HG03103 (cell line): ENCODE data around the gene CASP3.
"Not testable (repeated sequence)": the region's sequence is repeated elsewhere in the genome, so short reads cannot be mapped to it uniquely, and the experiment has no call there.

Experiments used
- ATAC-seq: cut with Tn5 transposase; IDR thresholded peaks from one replicate; pipeline ENCODE4 v1.9.1; 2021; ENCODE audit warnings: low read depth; ENCODE audit not compliant: unreplicated experiment

Gene CASP3

GRCh38 chr4:184636897-184637296 is 12.3 kb downstream of the CASP3 start:
- ATAC-seq, result no peak

- no peak for ATAC-seq
Observed at GRCh38 chr4:184636144-184636543, 13.1 kb downstream of the CASP3 start.

GRCh38 chr4:184635381-184635780 is 13.9 kb downstream of the CASP3 start:
- ATAC-seq, result no peak

GRCh38 chr4:184632842-184633241 is 16.4 kb downstream of the CASP3 start:
- ATAC-seq, result no peak

GRCh38 chr4:184628103-184628502 is 21.1 kb downstream of the CASP3 start:
- ATAC-seq, result no peak

- ATAC-seq, result not testable (repeated sequence)
Observed at GRCh38 chr4:184625783-184626596, 23.3 kb downstream of the CASP3 start.

- no peak for ATAC-seq
Observed at GRCh38 chr4:184624972-184625554, 24.2 kb downstream of the CASP3 start.

- not testable (repeated sequence) for ATAC-seq
Observed at GRCh38 chr4:184624504-184624903, 24.7 kb downstream of the CASP3 start.

- ATAC-seq, result no peak
Observed at GRCh38 chr4:184621518-184621917, 27.7 kb downstream of the CASP3 start.

- ATAC-seq, result no peak
Observed at GRCh38 chr4:184620212-184620867, 28.9 kb downstream of the CASP3 start.

GRCh38 chr4:184617600-184618196 is 31.5 kb downstream of the CASP3 start:
- no peak for ATAC-seq

DNA sequence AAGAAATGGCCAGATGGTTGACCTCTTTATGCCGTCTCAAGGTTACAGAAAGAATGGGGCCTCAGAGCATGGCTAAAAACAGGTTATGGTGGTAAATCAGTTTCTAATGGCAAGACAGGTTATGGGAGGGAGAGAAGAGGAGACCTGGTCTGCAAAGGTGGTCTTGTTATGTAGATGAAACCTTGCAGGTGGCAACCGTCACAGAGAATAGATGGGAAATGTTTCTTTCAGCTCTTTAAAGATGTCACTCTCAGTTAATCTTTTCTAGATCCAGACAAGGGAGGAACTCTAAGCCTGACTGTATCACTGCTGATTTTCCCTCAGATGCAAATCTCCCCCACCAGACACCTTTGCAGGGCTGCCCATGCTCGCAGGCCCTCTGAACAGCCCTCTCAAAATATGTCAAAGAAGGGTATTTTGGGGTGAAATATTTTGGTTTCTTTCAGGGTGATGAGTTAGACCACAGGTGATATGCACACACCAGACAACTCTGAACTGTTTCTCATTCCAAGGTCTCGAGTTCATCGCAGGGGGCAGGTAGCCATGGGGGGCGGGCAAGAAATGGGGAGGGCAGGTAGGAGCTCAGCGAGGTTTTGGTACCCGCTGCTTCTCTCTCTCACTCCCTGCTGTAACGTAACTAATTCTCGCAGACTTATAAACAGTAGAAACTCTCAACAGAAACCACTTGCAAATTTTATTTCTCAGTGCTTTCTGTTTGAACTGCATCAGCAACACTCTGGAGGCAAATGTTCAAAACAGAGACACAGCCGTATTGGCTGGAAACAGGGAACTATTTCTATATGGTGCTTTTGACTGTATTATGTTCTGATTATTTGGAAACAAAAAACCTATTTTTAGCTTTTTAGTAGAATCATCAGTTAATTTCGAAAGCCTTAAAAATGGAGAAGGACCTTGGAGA is 32.4 kb downstream of the CASP3 start:
- ATAC-seq, result peak; percentile 74

GRCh38 chr4:184616168-184616567 is 33.1 kb downstream of the CASP3 start:
- not testable (repeated sequence) for ATAC-seq

GRCh38 chr4:184614509-184614908 is 34.7 kb downstream of the CASP3 start:
- ATAC-seq, result no peak

DNA sequence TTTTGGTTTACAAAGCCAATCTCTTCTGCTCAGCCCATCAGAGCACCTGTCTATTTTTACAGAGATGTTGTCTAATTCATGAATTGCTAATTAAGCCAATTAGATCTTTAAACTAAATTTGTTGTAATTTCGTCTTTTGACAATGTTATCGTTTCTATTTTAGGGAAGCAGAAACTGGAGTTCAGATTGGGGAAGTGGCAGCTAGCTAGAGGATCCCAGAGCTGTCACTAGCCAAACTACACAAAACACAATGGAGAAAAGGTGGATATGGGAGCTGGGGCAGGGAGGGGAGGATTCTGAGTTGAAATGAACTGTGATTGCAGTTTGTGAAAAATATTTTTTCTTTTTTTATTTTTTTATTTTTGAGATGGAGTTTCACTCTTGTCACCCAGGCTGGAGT is 35.8 kb downstream of the CASP3 start:
- ATAC-seq, result no peak

- ATAC-seq, result no peak
Observed at GRCh38 chr4:184612074-184612473, 37.2 kb downstream of the CASP3 start.

DNA sequence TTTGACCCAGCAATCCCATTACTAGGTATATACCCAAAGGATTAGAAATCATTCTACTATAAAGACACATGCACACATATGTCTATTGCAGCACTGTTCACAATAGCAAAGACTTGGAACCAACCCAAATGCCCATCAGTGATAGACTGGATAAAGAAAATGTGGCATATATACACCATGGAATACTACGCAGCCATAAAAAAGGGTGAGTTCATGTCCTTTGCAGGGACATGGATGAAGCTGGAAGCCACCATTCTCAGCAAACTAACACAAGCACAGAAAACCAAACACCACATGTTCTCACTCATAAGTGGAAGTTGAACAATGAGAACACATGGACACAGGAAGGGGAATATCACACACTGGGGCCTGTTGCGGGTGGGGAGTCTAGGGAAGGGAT is 41.8 kb downstream of the CASP3 start:
- ATAC-seq, result not testable (repeated sequence)

GRCh38 chr4:184602857-184603256 is 46.4 kb downstream of the CASP3 start:
- ATAC-seq, result not testable (repeated sequence)

DNA sequence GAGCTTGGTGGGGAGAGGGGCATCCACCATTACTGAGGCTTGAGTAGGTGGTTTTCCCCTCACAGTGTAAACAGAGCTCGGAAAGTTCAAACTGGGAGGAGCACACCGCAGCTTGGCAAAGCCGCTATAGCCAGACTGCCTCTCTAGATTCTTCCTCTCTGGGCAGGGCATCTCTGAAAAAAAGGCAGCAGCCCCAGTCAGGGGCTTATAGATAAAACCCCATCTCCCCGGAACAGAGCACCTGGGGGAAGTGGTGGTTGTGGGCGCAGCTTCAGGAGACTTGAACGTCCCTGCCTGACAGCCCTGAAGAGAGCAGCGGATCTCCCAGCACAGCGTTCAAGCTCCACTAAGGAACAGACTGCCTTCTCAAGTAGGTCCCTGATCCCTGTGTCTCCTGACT is 48.3 kb downstream of the CASP3 start:
- not testable (repeated sequence) for ATAC-seq

DNA sequence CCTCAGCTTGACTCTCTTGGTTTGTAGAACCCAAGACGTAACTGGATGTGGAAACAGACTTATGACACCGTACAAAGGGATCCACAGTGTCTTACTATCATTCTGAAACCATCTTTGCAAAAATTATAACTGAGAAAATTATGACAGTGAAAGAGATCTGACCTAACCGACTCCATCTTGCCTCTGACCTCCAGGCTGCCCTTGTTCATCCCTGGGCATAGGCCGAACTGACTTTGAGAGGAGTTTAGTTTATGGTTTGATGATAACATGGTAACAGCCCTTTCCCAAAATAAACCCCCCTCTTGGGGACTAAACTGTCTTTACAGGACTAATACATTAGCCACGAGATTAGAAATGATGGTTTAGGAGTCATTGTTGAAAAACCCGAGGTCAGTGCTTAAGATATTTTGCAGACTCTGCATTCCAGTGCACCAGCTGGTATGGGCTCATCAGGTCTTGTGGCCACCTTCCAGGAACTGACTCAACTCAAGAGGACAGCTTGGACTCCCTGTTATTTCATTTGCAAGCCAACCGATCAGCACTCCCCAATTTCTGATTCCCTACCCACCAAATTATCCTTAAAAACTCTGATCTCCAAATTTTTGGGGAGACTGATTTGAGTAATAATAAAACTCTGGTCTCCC is 49.6 kb downstream of the CASP3 start:
- ATAC-seq, result no peak
